Measurements from ENCODE around the gene KIF1A. TPM values are rescaled to one million over a fixed set of nuclear protein-coding genes. Genes with fewer than 3 reads are reported as not detected.

KIF1A gene
- total RNA-seq, 2 donors from 2014 or later: 2.1 to 2.2 TPM

GRCh38 chr2:240793313-240794177 is 26.5 kb downstream of the KIF1A start:
- intact Hi-C loops (cut with DNase I, micrococcal nuclease): no loop called here
- DNase-seq (no peak), ATAC-seq (no peak)

DNA sequence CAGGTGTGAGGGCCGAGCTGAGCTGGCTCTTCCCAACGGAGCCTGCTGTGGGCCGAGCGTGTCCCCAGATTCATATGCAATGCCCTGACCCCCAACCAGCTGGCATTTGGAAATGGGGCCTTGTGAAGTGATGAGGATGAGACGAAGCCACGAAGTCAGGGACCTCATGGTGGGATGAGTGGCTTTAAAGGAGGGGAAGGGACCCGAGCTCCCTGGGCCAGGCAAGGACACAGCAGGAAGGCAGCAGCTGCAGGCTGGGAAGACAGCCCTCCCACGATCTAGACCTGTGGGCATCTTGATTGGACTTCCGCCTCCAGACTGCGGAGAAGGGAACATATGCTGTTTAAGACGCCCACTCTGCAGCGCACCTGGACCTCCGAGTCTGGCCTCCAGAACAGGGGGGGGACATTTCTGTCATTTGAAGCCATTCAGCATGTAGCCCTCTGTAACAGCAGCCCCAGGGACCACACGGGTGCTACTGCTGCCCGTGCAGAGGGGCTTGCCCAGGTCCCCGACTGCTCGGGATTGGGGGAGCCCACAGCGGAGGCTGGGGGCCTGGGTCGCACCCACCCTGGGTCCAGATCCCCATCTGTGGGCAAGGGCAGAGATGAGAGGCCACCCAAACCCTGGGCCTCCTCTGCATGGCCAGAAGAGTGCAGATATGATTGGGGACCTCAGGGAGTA is 27.2 kb downstream of the KIF1A start:
- no peak for ATAC-seq
- intact Hi-C loops (cut with DNase I, micrococcal nuclease): no loop called here
- no peak for DNase-seq

DNA sequence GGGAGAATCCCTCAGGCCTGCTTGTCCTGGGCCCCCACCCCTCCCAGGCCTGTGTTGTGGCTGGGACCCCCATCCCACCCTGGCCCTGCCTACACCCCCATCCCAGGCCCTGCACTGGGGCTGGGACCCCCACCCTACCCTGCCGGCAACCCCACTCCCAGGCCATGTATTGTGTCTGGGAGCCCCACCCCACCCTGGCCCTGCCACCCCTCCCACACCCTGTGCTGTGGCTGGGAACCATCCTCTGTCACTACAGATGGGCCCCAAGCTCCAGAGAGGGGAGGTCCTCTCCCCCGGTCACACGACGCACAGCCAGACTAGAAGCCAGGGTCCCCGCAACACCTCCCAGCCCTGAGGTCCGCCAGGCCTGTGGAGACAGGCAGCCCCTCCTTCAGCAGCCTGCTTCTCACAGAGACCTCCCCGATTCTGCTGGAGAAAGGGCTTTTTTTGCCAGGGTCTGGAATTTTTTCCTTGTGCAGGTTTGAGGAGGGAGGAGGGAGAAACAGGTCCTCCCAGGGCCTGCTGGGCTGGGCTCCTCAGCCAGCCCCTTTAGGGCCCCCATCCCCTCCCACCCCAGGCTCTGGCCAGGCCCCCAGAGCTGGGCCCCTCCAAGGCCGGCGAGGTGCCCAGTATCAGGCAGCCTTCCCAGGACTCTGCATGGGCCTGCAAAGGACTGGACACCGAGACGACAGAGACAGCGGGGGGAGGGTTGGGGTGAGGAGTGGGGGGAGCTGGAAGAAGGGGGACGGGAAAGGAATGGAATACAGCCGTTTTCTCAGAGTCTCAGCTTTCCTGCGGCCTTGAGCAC is 28.0 kb downstream of the KIF1A start:
- DNase-seq (no peak), ATAC-seq (no peak)
- intact Hi-C loops (cut with DNase I, micrococcal nuclease): no loop called here

- DNase-seq: no peak
- intact Hi-C loops (cut with DNase I, micrococcal nuclease): no loop called here
- no peak for ATAC-seq
Measured at GRCh38 chr2:240791221-240791800, 28.7 kb downstream of the KIF1A start.

GRCh38 chr2:240790370-240791220 is 29.4 kb downstream of the KIF1A start:
- DNase-seq (no peak), ATAC-seq (no peak)
- intact Hi-C loops (cut with DNase I, micrococcal nuclease): no loop called here

DNA sequence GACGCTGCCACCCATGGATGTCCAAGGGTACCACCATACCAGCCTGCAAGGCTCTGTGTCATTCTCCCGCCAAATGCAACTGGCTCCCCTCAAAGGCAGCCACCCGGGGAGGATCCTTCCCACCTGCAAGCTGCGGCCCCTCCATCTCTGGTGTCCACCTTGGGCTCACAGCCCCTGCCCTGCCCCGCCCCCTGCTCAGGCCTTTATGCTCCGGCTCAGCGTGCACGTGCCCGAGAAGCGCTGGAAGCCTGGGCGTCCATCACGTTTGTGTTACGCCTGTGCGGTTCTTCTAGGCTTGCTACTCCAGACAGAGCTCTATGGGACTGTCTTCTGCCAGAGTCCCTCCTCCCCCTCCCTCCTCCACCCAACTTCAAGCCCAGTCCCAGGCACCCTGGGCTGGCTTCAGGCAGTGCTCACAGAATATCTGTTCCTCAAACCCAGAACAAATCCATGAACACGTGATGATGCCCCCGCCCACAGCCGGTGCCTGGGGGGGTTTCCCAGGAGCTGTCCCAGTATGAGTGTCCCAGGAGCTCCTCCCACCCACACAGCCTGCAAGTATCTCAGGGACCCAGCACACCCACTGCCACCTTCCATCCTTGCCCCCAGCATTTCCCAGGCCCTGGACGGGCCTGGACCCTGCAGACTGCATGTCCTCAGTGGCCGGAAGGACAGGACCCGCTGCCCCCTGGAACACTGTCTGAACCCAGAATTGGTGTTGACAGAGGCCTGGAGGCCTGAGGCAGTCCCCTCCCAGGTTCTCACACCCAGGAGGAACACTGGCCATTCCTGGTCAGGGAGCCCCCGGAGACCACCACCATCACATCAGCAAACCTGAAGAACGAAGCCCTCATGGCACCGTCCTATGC is 30.3 kb downstream of the KIF1A start:
- ATAC-seq (no peak), DNase-seq (no peak)
- intact Hi-C loops (cut with DNase I, micrococcal nuclease): no loop called here

DNA sequence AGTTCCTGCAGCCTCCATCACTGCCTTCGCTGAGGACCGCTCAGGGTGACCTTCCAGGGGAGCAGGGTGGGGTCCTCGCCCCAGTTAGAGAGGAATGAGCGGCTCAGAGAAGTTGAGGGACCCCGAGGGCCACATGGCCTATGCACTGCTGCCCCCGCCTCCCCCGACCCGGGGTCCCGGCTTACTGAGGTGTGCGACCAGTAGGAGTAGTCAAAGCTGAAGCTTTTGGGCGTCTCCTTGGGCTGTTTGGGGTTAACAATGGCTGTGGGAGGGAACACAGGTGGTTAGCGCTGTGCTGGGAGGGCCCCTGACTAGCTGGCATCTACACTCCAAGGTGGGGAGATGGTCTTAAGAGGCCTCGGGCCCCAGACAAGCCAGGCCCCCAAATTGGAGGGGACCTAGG is 31.0 kb downstream of the KIF1A start:
- intact Hi-C loops (cut with DNase I, micrococcal nuclease): no loop called here
- ATAC-seq: no peak
- DNase-seq: no peak

- ATAC-seq (no peak), DNase-seq (no peak)
- intact Hi-C loops (cut with DNase I, micrococcal nuclease): no loop called here
Measured at GRCh38 chr2:240788482-240788881, 31.5 kb downstream of the KIF1A start.

- no peak for ATAC-seq
- no peak for DNase-seq
- intact Hi-C loops (cut with DNase I, micrococcal nuclease): no loop called here
Measured at GRCh38 chr2:240787521-240788472, 32.2 kb downstream of the KIF1A start.

GRCh38 chr2:240786871-240787311 is 33.1 kb downstream of the KIF1A start:
- DNase-seq: no peak
- intact Hi-C loops (cut with DNase I, micrococcal nuclease): no loop called here
- no peak for ATAC-seq

DNA sequence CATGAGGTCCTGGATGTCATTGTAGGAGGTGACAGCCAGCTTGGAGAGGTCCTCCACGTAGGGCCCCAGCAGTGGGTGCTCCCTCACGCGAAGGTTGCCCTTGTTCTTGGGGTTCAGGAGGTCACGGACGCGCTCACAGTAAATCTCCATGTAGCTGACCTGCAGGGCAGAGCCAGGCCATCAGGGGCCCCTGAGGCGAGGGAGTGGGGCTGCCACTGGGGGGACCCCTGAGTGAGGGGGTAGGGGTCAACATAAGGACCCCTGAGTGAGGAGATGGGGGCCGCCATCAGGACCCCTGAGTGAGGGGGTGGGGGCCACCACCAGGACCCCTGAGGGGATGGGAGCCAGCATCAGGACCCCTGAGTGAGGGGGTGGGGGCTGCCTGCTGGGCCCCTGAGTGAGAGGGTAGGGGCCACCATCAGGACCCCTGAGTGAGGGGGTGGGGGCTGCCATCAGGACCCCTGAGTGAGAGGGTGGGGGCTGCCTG is 33.6 kb downstream of the KIF1A start:
- no peak for ATAC-seq
- no peak for DNase-seq
- intact Hi-C loops (cut with DNase I, micrococcal nuclease): no loop called here

DNA sequence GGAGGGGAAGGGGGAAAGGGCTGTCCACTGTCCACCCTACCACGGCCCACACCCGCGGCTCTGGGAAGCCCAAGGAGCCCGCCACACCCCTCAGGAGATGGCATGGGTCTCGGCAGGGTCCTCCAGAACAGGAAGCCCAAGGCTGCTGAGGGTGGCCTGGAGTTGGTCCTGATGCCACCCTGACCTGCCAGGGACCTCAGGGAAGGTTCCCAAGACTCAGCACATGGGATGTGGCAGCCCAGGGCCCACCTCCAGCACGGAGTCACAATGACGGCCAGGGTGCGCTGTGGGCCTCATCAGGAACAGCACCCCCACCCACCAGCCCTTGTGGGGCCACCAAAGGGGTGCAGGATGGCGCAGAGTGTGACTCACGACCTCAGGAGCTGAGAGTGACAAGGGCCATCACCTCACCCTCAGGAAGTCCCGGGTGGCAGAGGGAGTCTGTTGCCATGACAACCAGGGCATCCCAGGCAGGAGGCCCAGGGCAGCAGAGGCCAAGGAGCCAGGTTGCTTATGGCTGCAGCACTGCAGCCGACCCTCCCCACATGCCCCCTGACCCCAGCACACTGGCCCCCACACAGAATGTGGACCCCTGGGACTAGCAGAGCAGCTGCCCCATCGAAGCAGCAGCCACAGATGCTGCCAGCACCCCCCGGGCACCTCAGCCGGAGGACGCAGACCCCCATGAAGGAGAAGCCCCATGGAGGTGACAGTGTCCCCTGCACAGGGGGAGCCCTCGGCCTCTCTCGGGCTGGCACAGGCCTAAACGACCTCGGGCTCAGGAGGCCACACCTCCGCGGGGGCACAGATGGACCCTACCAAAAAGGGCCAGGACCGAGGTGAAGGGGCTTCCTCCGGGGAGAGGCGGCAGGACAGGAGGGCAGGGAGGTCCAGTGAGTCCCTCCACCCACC is 34.3 kb downstream of the KIF1A start:
- intact Hi-C loops (cut with DNase I, micrococcal nuclease): no loop called here
- ATAC-seq (no peak), DNase-seq (no peak)

GRCh38 chr2:240784629-240785423 is 35.2 kb downstream of the KIF1A start:
- DNase-seq (no peak), ATAC-seq (no peak)

DNA sequence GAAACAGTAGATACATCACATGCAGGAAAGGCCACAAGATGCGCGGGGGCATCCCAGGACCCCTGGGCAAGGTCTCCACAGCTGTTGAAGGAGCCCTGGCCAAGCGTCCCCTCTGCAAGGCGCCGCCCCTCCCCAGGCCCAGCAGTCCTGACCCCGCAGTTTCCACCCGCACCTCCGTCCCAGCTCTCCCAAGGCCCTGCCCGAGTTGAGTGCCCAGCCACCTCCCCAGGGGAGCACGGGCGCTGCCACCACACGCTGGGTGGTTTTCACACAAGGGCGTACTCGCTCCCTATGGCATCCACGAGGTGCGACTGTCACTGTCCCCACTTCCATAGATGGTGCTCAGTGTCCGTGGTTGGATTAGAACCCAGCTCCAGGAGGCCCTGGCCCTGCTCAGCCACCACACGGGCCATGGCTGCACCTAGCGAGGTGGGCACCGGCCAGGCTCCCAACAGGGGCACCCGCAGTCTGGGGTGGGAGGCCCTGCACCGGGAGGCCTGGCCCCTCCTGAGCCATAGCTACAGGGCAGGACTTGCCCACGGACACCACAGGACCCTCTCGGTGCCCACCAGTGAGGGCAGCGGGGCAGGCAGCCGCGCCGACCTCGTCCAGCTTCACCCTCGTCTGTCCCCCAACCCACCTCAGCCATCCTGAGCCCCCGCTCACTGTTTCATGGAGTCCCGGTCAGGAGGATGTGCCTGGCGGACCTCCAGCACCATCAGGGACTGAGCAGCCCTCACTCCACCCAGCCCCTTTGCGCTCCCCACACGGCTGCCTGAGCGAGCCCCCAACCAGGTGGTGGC is 36.0 kb downstream of the KIF1A start:
- intact Hi-C loops (cut with DNase I, micrococcal nuclease): no loop called here
- ATAC-seq (no peak), DNase-seq (no peak)

More at GRCh38 chr2:240784629-240785423, 35.2 kb downstream of the KIF1A start:
- intact Hi-C loops (cut with DNase I, micrococcal nuclease): no loop called here

All from left colon (tissue), 2 donors.